ENCODE measurements around the gene SLC23A3.

Gene SLC23A3

DNA sequence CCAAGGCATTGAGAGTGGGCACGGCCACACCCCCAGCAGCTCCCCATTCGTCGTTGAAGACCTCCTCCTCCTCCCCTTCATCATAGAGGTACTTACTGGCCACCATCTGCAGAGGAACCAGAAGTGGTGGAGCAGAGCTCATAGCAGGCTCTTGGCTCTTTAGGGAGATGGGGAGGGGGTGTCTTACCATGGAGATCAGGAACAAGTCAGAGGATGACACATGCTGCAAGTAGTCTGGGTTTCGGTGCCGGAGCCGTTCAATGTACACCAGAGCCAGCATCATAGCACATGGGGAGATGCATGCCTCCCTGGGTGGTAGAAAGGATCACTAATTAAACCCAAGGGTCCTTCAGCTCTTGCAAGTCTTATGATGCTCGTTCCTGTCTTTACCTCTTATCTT is 5.0 kb upstream of the SLC23A3 start:
- ChIA-PET CTCF (interaction anchor here (1.0 to 1.1 kb wide), 2 partner anchors 15 to 119 kb away, joined by 3 read pairs; no protein-coding TSS in a partner anchor), POLR2A (interaction anchor here (2.1 to 2.5 kb wide), 2 partner anchors 55 to 70 kb away, joined by 6 to 17 read pairs; partner anchors contain the start of genes ANKZF1, ATG9A, GLB1L and STK16)
- no peak for DNase-seq (ENCODE audit: extremely low spot score)
- no peak for TF ChIP-seq FOXM1 (IDR thresholded peaks at IDR 0.05; ENCODE audit: borderline replicate concordance)
- no peak for TF ChIP-seq FOXA1 (IDR thresholded peaks at IDR 0.05)
- no peak for TF ChIP-seq FOXK2 (IDR thresholded peaks at IDR 0.05)
- no peak for TF ChIP-seq BHLHE40 (IDR thresholded peaks at IDR 0.05; ENCODE audit: borderline replicate concordance)
- TF ChIP-seq SUZ12 (IDR thresholded peaks at IDR 0.05), result no peak
- TF ChIP-seq, protein P1, sequence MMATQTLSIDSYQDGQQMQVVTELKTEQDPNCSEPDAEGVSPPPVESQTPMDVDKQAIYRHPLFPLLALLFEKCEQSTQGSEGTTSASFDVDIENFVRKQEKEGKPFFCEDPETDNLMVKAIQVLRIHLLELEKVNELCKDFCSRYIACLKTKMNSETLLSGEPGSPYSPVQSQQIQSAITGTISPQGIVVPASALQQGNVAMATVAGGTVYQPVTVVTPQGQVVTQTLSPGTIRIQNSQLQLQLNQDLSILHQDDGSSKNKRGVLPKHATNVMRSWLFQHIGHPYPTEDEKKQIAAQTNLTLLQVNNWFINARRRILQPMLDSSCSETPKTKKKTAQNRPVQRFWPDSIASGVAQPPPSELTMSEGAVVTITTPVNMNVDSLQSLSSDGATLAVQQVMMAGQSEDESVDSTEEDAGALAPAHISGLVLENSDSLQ (IDR thresholded peaks at IDR 0.05), result no peak
- no peak for TF ChIP-seq CTBP1 (IDR thresholded peaks at IDR 0.05; ENCODE audit: borderline replicate concordance)
- no peak for TF ChIP-seq SP1 (IDR thresholded peaks at IDR 0.05)
- no peak for TF ChIP-seq HDGF (IDR thresholded peaks at IDR 0.05; ENCODE audit: borderline replicate concordance)
- TF ChIP-seq ZNF384 (IDR thresholded peaks at IDR 0.05), result no peak

DNA sequence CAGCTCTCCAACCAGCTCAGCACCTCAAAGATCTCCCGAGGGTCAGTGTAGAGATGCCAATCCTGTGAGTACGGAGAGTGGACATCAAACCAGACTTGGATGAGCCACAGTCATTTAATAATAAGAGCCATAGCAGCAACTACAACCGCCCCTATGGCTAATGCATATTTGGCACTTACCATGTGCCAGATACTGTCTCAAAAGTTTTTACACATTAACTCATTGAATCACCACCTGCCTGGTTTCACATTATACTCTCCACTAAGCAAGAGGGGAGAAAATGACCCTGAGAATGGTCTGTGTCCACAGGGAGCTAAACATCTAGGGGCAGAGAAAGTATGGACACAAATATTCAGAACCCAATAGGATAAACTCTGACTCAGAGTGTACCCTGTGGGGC is 4.3 kb upstream of the SLC23A3 start:
- no peak for DNase-seq (ENCODE audit: extremely low spot score)
- ChIA-PET CTCF (interaction anchor here (0.8 to 2.8 kb wide), 4 partner anchors 18 to 121 kb away, joined by 3 to 8 read pairs (median 4); no protein-coding TSS in a partner anchor), POLR2A (interaction anchor here (2.1 kb wide), 1 partner anchor 71 kb away, joined by 6 read pairs; the partner anchor contains the start of genes GLB1L and STK16)
- TF ChIP-seq ARNT (IDR thresholded peaks at IDR 0.05) (no peak), SUZ12 (IDR thresholded peaks at IDR 0.05) (no peak), ELF4 (IDR thresholded peaks at IDR 0.05) (no peak), FOXA1 (IDR thresholded peaks at IDR 0.05) (no peak), TARDBP (IDR thresholded peaks at IDR 0.05) (no peak), LEF1 (IDR thresholded peaks at IDR 0.05; ENCODE audit: borderline replicate concordance) (no peak), SP1 (IDR thresholded peaks at IDR 0.05) (no peak), CTBP1 (IDR thresholded peaks at IDR 0.05; ENCODE audit: borderline replicate concordance) (no peak), NFRKB (IDR thresholded peaks at IDR 0.05) (no peak), FOXK2 (IDR thresholded peaks at IDR 0.05) (no peak)
- TF ChIP-seq, protein P1 (IDR thresholded peaks at IDR 0.05), result no peak

DNA sequence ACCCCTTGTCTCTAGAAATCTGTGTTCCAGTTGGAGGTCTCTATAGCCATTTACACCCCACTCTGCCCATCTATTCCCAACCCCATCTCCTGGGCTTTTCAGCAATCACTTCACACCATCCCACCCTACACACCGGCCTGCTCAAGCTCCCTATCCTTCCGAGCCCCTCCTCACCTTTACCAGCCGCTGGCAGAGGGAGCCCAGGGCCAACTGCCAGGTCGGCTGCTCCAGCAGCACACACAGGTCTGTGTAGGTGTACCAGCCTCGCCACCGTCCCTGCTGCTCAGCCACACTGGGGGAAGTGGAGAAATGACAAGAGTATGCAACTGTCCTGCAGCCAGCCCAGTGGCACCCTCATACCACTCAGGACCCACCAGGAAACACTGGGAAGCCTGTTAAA is 3.3 kb upstream of the SLC23A3 start:
- POLR2A ChIA-PET, result no interaction called here

DNA sequence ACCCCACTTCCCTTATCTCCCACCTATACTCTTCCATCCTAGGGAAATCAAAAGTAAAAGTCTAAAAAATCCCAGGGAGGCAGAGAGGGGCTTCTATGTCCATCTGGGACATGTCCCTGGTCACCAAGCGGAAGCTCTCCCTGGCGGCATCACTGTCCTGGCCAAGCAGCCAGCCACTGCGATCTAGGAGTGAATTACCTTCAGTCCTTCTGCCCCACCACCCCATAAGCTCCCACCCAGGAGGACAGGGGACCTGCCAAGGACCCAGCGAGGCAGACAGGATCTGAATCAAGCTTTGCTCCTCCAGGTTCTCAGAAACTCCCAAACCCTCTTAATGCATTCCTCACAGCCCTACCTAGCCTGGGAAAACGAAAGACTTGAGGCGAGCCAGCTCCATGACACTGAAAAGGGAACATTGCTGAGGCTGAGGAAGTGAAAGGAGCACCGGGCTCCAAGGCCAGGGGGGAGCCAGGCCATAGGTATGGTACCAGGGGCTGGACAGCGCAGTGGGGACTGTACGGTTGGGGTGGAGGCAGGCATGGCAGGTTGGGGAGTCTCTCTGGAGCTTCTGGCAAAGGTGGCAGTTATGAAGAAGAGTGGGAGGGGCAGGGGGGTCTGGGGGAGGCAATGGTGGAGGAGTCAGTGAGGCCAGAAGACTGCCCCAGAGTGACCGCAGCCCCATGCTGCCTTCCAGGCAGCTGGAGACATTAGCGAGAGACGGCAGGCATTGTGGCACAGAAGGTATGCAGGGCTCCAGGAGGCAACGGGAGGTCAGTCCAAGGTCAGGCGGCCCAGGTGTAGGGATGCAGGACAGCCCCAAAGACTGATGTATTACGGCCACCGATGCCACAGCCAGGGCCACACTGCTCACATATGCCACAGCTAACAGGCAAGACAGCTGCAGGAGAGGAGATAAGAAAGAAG is 2.7 kb upstream of the SLC23A3 start:
- TF ChIP-seq ELF4 (IDR thresholded peaks at IDR 0.05) (no peak), HDGF (IDR thresholded peaks at IDR 0.05; ENCODE audit: borderline replicate concordance) (no peak), CTBP1 (IDR thresholded peaks at IDR 0.05; ENCODE audit: borderline replicate concordance) (no peak), ZNF384 (IDR thresholded peaks at IDR 0.05) (no peak), FOXA1 (IDR thresholded peaks at IDR 0.05) (no peak), SUZ12 (IDR thresholded peaks at IDR 0.05) (no peak), L3MBTL2 (conservative IDR thresholded peaks at IDR 0.05) (no peak), LEF1 (IDR thresholded peaks at IDR 0.05; ENCODE audit: borderline replicate concordance) (no peak), SP1 (IDR thresholded peaks at IDR 0.05) (no peak), ARNT (IDR thresholded peaks at IDR 0.05) (no peak), TARDBP (IDR thresholded peaks at IDR 0.05) (no peak), NFRKB (IDR thresholded peaks at IDR 0.05) (no peak), BHLHE40 (IDR thresholded peaks at IDR 0.05; ENCODE audit: borderline replicate concordance) (no peak), FOXK2 (IDR thresholded peaks at IDR 0.05) (no peak)
- TF ChIP-seq, protein P1 (IDR thresholded peaks at IDR 0.05), result no peak
- no peak for DNase-seq (ENCODE audit: extremely low spot score)
- ChIA-PET CTCF (interaction anchor here (0.6 to 2.8 kb wide), 3 partner anchors 14 to 484 kb away, joined by 3 to 8 read pairs (median 3); no protein-coding TSS in a partner anchor), POLR2A (interaction anchor here (1.3 to 1.6 kb wide), 3 partner anchors 34 to 72 kb away, joined by 3 to 6 read pairs (median 4); partner anchors contain the start of genes GLB1L, STK16 and ZFAND2B)

More for the DNA sequence above, 3.3 kb upstream of the SLC23A3 start:
- TF ChIP-seq FOXM1 (IDR thresholded peaks at IDR 0.05; ENCODE audit: borderline replicate concordance) (no peak), HDGF (IDR thresholded peaks at IDR 0.05; ENCODE audit: borderline replicate concordance) (no peak), FOXA1 (IDR thresholded peaks at IDR 0.05) (no peak), LEF1 (IDR thresholded peaks at IDR 0.05; ENCODE audit: borderline replicate concordance) (no peak), ELF4 (IDR thresholded peaks at IDR 0.05) (no peak), L3MBTL2 (conservative IDR thresholded peaks at IDR 0.05) (no peak), CTBP1 (IDR thresholded peaks at IDR 0.05; ENCODE audit: borderline replicate concordance) (no peak), FOXK2 (IDR thresholded peaks at IDR 0.05) (no peak), ARNT (IDR thresholded peaks at IDR 0.05) (no peak), TARDBP (IDR thresholded peaks at IDR 0.05) (no peak), ZNF384 (IDR thresholded peaks at IDR 0.05) (no peak), SUZ12 (IDR thresholded peaks at IDR 0.05) (no peak)
- TF ChIP-seq, protein P1 (IDR thresholded peaks at IDR 0.05), result no peak
- no peak for DNase-seq (ENCODE audit: extremely low spot score)
- CTCF ChIA-PET, result interaction anchor here (0.8 to 2.8 kb wide), 2 partner anchors 105 to 122 kb away, joined by 4 to 8 read pairs; no protein-coding TSS in a partner anchor

Measured in HEK293T (cell line).